GM12891 (cell line): ENCODE data around the gene GDF9.

Source experiments
- PAX5 ChIP-seq: IDR thresholded peaks from 2 replicates; pipeline ENCODE4 v1.6.1; 2011; ENCODE audit warnings: low read length, moderate library complexity, mild to moderate bottlenecking; ENCODE audit not compliant: insufficient read depth, severe bottlenecking
- POLR2A ChIP-seq: IDR thresholded peaks from 2 replicates; pipeline ENCODE4 v1.6.1; 2011; ENCODE audit warnings: low read depth, low read length, control low read depth
- POLR2AphosphoS5 ChIP-seq: IDR thresholded peaks from 2 replicates; pipeline ENCODE4 v1.6.1; 2011; ENCODE audit warnings: low read depth, low read length, control low read depth

DNA sequence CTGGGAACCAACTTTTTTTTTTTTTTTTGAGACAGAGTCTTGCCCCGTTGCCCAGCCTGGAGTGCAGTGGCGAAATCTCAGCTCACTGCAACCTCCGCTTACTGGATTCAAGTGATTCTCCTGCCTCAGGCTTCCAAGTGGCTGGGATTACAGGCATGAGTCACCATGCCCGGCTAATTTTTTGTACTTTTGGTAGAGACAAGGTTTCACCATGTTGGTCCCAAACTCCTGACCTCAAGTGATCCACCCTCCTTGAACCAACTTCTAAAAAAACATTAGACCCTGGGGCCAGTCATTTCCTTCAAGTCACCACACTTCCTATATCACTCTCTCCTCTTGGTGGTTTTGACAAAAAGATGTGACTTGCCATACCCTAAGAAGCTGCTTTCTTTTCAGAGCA, 25.0 kb downstream of the GDF9 start:
- TF ChIP-seq PAX5 (no peak), POLR2A (no peak), POLR2AphosphoS5 (no peak)
